Thyroid gland (tissue), 4 donors: ENCODE data around the gene POC1A. TPM values are rescaled to one million over a fixed set of nuclear protein-coding genes. Genes with fewer than 3 reads are reported as not detected.

Experiments used
- DNase-seq, 2 donors: peaks; one replicate each; pipeline ENCODE4 v3.0.0-alpha.2; 2019
- H3K27ac ChIP-seq, 3 donors: fragments of 200-600 bp; sonication (generic); 1 replicate in 2 of 3; 2 replicates in 1 of 3; pipeline ENCODE4 v1.5.1; 2016 to 2019; ENCODE audit warnings: mild to moderate bottlenecking in 1 of 3, moderate library complexity in 1 of 3
- H3K27me3 ChIP-seq: fragments of 200-600 bp; sonication (generic); one replicate; pipeline ENCODE4 v1.5.1; 2019
- H3K36me3 ChIP-seq, 2 donors: fragments of 200-600 bp; sonication (generic); one replicate each; pipeline ENCODE4 v1.5.1; 2016 to 2019
- H3K4me1 ChIP-seq, 2 donors: fragments of 200-600 bp; sonication (generic); one replicate each; pipeline ENCODE4 v1.5.1; 2017 to 2019
- H3K4me3 ChIP-seq, 3 donors: fragments of 200-600 bp; sonication (generic); replicated peaks in 1 of 3; 1 replicate in 2 of 3; 2 replicates in 1 of 3; pipeline ENCODE4 v1.5.1; 2016; ENCODE audit warnings: mild to moderate bottlenecking in 1 of 3
- H3K9me3 ChIP-seq: fragments of 200-600 bp; sonication (generic); one replicate; pipeline ENCODE4 v1.5.1; 2017
- POLR2A ChIP-seq, 2 donors: fragments of 450-650 bp; IDR thresholded peaks; one replicate each; pipeline ENCODE4 v1.6.1; 2017; ENCODE audit warnings: antibody characterized with exemption in 2 of 2, mild to moderate bottlenecking in 2 of 2, moderate library complexity in 1 of 2
- WGBS, 2 donors: methylation state at CpG; one replicate each; pipeline ENCODE4 v1.1.5; 2017; 5-methylcytosine and 5-hydroxymethylcytosine counted together
- intact Hi-C: fragments of 100-400 bp; cut with DNase I; formaldehyde crosslinking; loops from one replicate; pipeline ENCODE4 v1.15.1; 2023
- total RNA-seq, 4 donors: library from RNA; depleted of rRNA; stranded (reverse); fragments of >200 nt; gene quantifications; one replicate each; pipeline ENCODE4 v1.2.3, GENCODE V29; 2016
- TF ChIP-seq, protein P1 (sequence below), 6 experiments: fragments of 200-600 bp in 3 of 6; fragments of 450-650 bp in 3 of 6; sonication (generic) in 3 of 6; IDR thresholded peaks; one replicate each; pipeline ENCODE4 v1.5.1; 2016 to 2019; ENCODE audit warnings: antibody characterized with exemption in 6 of 6, mild to moderate bottlenecking in 2 of 6, inconsistent platforms in 1 of 6, moderate library complexity in 1 of 6

POC1A gene
- total RNA-seq, 4 donors from 2014 or later, result 0.40 to 2.8 (median 1.5) TPM

GRCh38 chr3:52190294-52191074, 36.3 kb upstream of the POC1A start:
- 52 to 65% methylated on average over 7 to 8 of the region's 9 CpGs for WGBS, 2 donors
- peak; percentile 68 to 77 for DNase-seq
- H3K4me3 ChIP-seq, result no peak overlapping the region
- peaks cover 20 to 31% of the 10 kb centered on the region in 2 donors for H3K4me1 ChIP-seq
- H3K9me3 ChIP-seq, result no peaks in the 10 kb centered on the region
- peak overlapping the region; percentile 2 to 61 (median 53) for H3K27ac ChIP-seq
- H3K27me3 ChIP-seq, result no peaks in the 10 kb centered on the region
- no peak for TF ChIP-seq POLR2A (IDR thresholded peaks at IDR 0.05)
- no peaks in the 10 kb centered on the region for H3K36me3 ChIP-seq
- intact Hi-C loops, result loop anchor here (5.0 kb wide), 1 partner anchor 43 kb away; no protein-coding TSS in a partner anchor

DNA sequence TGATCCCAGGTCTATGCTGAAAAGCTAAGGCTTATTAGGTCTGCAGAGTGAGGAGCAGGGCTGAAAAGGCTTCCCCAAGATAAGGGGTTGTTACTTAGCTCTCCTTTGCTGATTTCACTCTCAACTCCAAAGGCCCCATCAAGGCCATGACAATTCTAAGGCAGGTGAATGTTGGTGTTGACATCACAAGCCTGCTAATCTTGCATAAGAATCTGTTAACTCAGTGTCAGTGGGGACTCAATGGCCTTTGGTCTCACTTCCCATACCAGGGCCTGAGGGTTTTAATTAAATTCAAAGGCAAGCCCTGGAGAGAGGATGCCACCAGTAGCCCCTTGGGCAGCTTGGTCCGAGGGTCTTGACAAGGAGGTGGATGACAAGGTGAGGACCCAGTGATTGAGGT, 34.3 kb upstream of the POC1A start:
- WGBS, 2 donors, result 90 to 91% methylated on average over 1 of the region's 1 CpG
- no peak overlapping the region for H3K4me3 ChIP-seq
- peaks cover 20 to 25% of the 10 kb centered on the region in 2 donors for H3K4me1 ChIP-seq
- no peak for DNase-seq
- TF ChIP-seq, protein P1, sequence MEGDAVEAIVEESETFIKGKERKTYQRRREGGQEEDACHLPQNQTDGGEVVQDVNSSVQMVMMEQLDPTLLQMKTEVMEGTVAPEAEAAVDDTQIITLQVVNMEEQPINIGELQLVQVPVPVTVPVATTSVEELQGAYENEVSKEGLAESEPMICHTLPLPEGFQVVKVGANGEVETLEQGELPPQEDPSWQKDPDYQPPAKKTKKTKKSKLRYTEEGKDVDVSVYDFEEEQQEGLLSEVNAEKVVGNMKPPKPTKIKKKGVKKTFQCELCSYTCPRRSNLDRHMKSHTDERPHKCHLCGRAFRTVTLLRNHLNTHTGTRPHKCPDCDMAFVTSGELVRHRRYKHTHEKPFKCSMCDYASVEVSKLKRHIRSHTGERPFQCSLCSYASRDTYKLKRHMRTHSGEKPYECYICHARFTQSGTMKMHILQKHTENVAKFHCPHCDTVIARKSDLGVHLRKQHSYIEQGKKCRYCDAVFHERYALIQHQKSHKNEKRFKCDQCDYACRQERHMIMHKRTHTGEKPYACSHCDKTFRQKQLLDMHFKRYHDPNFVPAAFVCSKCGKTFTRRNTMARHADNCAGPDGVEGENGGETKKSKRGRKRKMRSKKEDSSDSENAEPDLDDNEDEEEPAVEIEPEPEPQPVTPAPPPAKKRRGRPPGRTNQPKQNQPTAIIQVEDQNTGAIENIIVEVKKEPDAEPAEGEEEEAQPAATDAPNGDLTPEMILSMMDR (IDR thresholded peaks at IDR 0.05), result no peak
- TF ChIP-seq POLR2A (IDR thresholded peaks at IDR 0.05), result no peak
- H3K27me3 ChIP-seq, result no peaks in the 10 kb centered on the region
- H3K27ac ChIP-seq, result no peak overlapping the region
- H3K9me3 ChIP-seq, result no peaks in the 10 kb centered on the region
- intact Hi-C loops, result no loop called here
- H3K36me3 ChIP-seq, result no peaks in the 10 kb centered on the region

- 90 to 95% methylated on average over 9 of the region's 9 CpGs for WGBS, 2 donors
- intact Hi-C loops, result no loop called here
These were observed 32.5 kb upstream of the POC1A start for GRCh38 chr3:52186729-52187128.

DNA sequence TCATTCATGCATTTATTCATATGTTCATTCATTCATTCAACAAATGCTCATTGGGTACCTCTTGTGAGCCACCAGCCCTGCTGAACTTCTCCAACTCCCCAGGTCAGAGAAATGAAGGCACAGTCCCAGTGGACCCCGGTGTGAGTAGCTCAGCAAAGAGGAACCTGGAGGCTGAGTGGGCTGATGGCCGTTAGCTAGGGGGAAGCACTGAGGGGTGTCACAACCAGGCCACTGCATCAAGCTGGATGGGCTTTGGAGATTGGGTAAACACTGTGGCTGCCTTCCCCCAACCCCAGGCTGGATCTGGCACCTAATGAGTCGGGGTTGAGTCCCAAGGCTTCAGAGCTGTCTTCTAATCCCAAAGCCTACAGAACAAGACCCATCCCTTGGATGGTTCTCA, 31.6 kb upstream of the POC1A start:
- no peaks in the 10 kb centered on the region for H3K27me3 ChIP-seq
- intact Hi-C loops, result no loop called here
- H3K27ac ChIP-seq, result no peak overlapping the region
- peaks cover 40 to 45% of the 10 kb centered on the region in 2 donors for H3K4me1 ChIP-seq
- WGBS, 2 donors, result 94 to 95% methylated on average over 2 to 3 of the region's 3 CpGs
- H3K4me3 ChIP-seq, result no peak overlapping the region
- no peaks in the 10 kb centered on the region for H3K36me3 ChIP-seq
- TF ChIP-seq, protein P1 (IDR thresholded peaks at IDR 0.05), result no peak
- no peak for TF ChIP-seq POLR2A (IDR thresholded peaks at IDR 0.05)
- no peaks in the 10 kb centered on the region for H3K9me3 ChIP-seq
- no peak for DNase-seq

More at GRCh38 chr3:52186729-52187128, 32.5 kb upstream of the POC1A start:
- H3K9me3 ChIP-seq, result no peaks in the 10 kb centered on the region
- H3K4me1 ChIP-seq, result peaks cover 37 to 43% of the 10 kb centered on the region in 2 donors
- DNase-seq, result no peak
- no peaks in the 10 kb centered on the region for H3K27me3 ChIP-seq
- no peaks in the 10 kb centered on the region for H3K36me3 ChIP-seq
- H3K27ac ChIP-seq, result no peak overlapping the region
- TF ChIP-seq, protein P1 (IDR thresholded peaks at IDR 0.05), result no peak
- TF ChIP-seq POLR2A (IDR thresholded peaks at IDR 0.05), result no peak
- no peak overlapping the region for H3K4me3 ChIP-seq

DNA sequence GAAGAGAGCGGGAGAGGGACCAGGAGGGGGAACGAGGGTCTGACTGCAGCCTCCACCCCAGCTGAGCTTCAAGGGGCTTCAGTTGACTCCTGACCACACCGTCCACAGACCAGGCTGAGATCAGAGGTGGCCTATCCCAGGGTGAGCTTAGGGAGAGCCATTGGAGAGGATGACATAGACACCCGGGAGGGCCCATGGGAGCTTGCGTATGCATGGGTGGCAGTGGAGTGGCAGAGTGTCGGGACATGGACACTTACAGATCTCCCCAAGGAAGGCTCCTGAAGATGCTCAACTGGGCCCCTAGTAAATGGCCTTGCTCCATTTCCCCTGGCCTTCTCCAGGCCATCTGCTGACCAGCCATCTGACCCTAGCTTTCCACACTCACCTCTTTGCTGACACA, 31.1 kb upstream of the POC1A start:
- H3K36me3 ChIP-seq, result no peaks in the 10 kb centered on the region
- H3K27me3 ChIP-seq, result no peaks in the 10 kb centered on the region
- peaks cover 36 to 40% of the 10 kb centered on the region in 2 donors for H3K4me1 ChIP-seq
- H3K9me3 ChIP-seq, result no peaks in the 10 kb centered on the region
- H3K27ac ChIP-seq, result no peak overlapping the region
- H3K4me3 ChIP-seq, result no peak overlapping the region
- intact Hi-C loops, result no loop called here
- DNase-seq, result no peak
- 91 to 95% methylated on average over 4 to 6 of the region's 6 CpGs for WGBS, 2 donors
- TF ChIP-seq, protein P1 (IDR thresholded peaks at IDR 0.05), result no peak
- TF ChIP-seq POLR2A (IDR thresholded peaks at IDR 0.05), result no peak
